WTC11 (cell line): ENCODE measurements around the gene CAMTA1.

ENCODE experiments used
- CREB1 ChIP-seq: sonication (generic); formaldehyde crosslinking; IDR thresholded peaks from 2 replicates; pipeline ENCODE4 v1.8.0; 2023; ENCODE audit warnings: mild to moderate bottlenecking, missing genetic modification reagents
- JUN ChIP-seq: sonication (generic); formaldehyde crosslinking; IDR thresholded peaks from 2 replicates; pipeline ENCODE4 v1.8.0; 2023; ENCODE audit warnings: mild to moderate bottlenecking, missing genetic modification reagents
- NFYB ChIP-seq: sonication (generic); formaldehyde crosslinking; conservative IDR thresholded peaks from 2 replicates; pipeline ENCODE4 v1.8.0; 2022; ENCODE audit warnings: low read depth, missing genetic modification reagents
- NR2C2 ChIP-seq: sonication (generic); formaldehyde crosslinking; IDR thresholded peaks from 2 replicates; pipeline ENCODE4 v1.8.0; 2022; ENCODE audit warnings: mild to moderate bottlenecking, missing genetic modification reagents
- SP1 ChIP-seq: sonication (generic); formaldehyde crosslinking; conservative IDR thresholded peaks from 2 replicates; pipeline ENCODE4 v1.8.1; 2022; ENCODE audit warnings: missing genetic modification reagents
- TF ChIP-seq, protein P1 (sequence below): sonication (generic); formaldehyde crosslinking; IDR thresholded peaks from 2 replicates; pipeline ENCODE4 v1.8.1; 2023; ENCODE audit warnings: mild to moderate bottlenecking, missing genetic modification reagents
- TF ChIP-seq, protein P2 (sequence below): fragments of 250-450 bp; sonication (Bioruptor Pico); IDR thresholded peaks from 2 replicates; pipeline ENCODE4 v2.1.2; 2022; ENCODE audit warnings: mild to moderate bottlenecking, moderate library complexity
- TF ChIP-seq, protein P3 (sequence below): fragments of 200-600 bp; IDR thresholded peaks from 2 replicates; pipeline ENCODE4 v1.8.0; 2022; ENCODE audit warnings: antibody characterized with exemption
- TF ChIP-seq, protein P4 (sequence below): sonication (generic); formaldehyde crosslinking; IDR thresholded peaks from 2 replicates; pipeline ENCODE4 v1.8.1; 2022; ENCODE audit warnings: mild to moderate bottlenecking, moderate library complexity, missing genetic modification reagents
- TF ChIP-seq, protein P5 (sequence below): sonication (generic); formaldehyde crosslinking; conservative IDR thresholded peaks from 2 replicates; pipeline ENCODE4 v1.8.1; 2022; ENCODE audit warnings: mild to moderate bottlenecking, missing genetic modification reagents
- TF ChIP-seq, protein P6 (sequence below): sonication (generic); formaldehyde crosslinking; IDR thresholded peaks from 2 replicates; pipeline ENCODE4 v1.8.1; 2022; ENCODE audit warnings: missing genetic modification reagents, borderline replicate concordance
- TF ChIP-seq, protein P7 (sequence below): fragments of 250-450 bp; sonication (Bioruptor Pico); IDR thresholded peaks from 2 replicates; pipeline ENCODE4 v1.9.0; 2021; ENCODE audit warnings: mild to moderate bottlenecking, borderline replicate concordance

DNA sequence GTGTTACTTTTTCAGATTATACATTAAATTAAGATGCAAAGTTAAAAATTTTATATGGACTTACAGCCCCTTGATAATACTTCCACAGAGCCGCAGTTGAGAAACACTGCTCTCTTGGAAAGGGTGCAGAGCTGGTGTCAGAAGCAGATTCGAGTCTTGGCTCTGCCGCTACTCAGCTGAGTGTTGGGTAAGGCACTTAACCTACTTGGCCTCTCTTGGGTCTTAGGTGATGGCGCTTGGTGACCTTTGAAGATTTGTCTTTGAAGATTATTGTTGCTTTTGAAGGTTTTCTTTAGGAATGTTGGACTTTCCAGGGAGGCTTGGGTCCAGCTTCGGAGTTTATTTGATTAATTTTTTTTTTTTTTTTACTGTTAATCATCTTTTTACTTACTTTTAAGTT, 48.5 kb downstream of the CAMTA1 start:
- TF ChIP-seq, protein P1, sequence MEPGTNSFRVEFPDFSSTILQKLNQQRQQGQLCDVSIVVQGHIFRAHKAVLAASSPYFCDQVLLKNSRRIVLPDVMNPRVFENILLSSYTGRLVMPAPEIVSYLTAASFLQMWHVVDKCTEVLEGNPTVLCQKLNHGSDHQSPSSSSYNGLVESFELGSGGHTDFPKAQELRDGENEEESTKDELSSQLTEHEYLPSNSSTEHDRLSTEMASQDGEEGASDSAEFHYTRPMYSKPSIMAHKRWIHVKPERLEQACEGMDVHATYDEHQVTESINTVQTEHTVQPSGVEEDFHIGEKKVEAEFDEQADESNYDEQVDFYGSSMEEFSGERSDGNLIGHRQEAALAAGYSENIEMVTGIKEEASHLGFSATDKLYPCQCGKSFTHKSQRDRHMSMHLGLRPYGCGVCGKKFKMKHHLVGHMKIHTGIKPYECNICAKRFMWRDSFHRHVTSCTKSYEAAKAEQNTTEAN (CRISPR knock-in tag): no peak
- TF ChIP-seq, protein P2, sequence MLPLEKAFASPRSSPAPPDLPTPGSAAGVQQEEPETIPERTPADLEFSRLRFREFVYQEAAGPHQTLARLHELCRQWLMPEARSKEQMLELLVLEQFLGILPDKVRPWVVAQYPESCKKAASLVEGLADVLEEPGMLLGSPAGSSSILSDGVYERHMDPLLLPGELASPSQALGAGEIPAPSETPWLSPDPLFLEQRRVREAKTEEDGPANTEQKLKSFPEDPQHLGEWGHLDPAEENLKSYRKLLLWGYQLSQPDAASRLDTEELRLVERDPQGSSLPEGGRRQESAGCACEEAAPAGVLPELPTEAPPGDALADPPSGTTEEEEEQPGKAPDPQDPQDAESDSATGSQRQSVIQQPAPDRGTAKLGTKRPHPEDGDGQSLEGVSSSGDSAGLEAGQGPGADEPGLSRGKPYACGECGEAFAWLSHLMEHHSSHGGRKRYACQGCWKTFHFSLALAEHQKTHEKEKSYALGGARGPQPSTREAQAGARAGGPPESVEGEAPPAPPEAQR (CRISPR knock-in tag): no peak
- TF ChIP-seq, protein P3, sequence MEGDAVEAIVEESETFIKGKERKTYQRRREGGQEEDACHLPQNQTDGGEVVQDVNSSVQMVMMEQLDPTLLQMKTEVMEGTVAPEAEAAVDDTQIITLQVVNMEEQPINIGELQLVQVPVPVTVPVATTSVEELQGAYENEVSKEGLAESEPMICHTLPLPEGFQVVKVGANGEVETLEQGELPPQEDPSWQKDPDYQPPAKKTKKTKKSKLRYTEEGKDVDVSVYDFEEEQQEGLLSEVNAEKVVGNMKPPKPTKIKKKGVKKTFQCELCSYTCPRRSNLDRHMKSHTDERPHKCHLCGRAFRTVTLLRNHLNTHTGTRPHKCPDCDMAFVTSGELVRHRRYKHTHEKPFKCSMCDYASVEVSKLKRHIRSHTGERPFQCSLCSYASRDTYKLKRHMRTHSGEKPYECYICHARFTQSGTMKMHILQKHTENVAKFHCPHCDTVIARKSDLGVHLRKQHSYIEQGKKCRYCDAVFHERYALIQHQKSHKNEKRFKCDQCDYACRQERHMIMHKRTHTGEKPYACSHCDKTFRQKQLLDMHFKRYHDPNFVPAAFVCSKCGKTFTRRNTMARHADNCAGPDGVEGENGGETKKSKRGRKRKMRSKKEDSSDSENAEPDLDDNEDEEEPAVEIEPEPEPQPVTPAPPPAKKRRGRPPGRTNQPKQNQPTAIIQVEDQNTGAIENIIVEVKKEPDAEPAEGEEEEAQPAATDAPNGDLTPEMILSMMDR: no peak
- TF ChIP-seq SP1 (CRISPR knock-in tag) (no peak), CREB1 (CRISPR knock-in tag) (no peak), NFYB (CRISPR knock-in tag) (no peak), NR2C2 (CRISPR knock-in tag) (no peak), JUN (CRISPR knock-in tag) (no peak)
- TF ChIP-seq, protein P4, sequence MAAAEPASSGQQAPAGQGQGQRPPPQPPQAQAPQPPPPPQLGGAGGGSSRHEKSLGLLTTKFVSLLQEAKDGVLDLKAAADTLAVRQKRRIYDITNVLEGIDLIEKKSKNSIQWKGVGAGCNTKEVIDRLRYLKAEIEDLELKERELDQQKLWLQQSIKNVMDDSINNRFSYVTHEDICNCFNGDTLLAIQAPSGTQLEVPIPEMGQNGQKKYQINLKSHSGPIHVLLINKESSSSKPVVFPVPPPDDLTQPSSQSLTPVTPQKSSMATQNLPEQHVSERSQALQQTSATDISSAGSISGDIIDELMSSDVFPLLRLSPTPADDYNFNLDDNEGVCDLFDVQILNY: no peak
- TF ChIP-seq, protein P5, sequence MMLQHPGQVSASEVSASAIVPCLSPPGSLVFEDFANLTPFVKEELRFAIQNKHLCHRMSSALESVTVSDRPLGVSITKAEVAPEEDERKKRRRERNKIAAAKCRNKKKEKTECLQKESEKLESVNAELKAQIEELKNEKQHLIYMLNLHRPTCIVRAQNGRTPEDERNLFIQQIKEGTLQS: no peak
- TF ChIP-seq, protein P6, sequence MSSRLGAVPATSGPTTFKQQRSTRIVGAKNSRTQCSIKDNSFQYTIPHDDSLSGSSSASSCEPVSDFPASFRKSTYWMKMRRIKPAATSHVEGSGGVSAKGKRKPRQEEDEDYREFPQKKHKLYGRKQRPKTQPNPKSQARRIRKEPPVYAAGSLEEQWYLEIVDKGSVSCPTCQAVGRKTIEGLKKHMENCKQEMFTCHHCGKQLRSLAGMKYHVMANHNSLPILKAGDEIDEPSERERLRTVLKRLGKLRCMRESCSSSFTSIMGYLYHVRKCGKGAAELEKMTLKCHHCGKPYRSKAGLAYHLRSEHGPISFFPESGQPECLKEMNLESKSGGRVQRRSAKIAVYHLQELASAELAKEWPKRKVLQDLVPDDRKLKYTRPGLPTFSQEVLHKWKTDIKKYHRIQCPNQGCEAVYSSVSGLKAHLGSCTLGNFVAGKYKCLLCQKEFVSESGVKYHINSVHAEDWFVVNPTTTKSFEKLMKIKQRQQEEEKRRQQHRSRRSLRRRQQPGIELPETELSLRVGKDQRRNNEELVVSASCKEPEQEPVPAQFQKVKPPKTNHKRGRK (CRISPR knock-in tag): no peak
- TF ChIP-seq, protein P7, sequence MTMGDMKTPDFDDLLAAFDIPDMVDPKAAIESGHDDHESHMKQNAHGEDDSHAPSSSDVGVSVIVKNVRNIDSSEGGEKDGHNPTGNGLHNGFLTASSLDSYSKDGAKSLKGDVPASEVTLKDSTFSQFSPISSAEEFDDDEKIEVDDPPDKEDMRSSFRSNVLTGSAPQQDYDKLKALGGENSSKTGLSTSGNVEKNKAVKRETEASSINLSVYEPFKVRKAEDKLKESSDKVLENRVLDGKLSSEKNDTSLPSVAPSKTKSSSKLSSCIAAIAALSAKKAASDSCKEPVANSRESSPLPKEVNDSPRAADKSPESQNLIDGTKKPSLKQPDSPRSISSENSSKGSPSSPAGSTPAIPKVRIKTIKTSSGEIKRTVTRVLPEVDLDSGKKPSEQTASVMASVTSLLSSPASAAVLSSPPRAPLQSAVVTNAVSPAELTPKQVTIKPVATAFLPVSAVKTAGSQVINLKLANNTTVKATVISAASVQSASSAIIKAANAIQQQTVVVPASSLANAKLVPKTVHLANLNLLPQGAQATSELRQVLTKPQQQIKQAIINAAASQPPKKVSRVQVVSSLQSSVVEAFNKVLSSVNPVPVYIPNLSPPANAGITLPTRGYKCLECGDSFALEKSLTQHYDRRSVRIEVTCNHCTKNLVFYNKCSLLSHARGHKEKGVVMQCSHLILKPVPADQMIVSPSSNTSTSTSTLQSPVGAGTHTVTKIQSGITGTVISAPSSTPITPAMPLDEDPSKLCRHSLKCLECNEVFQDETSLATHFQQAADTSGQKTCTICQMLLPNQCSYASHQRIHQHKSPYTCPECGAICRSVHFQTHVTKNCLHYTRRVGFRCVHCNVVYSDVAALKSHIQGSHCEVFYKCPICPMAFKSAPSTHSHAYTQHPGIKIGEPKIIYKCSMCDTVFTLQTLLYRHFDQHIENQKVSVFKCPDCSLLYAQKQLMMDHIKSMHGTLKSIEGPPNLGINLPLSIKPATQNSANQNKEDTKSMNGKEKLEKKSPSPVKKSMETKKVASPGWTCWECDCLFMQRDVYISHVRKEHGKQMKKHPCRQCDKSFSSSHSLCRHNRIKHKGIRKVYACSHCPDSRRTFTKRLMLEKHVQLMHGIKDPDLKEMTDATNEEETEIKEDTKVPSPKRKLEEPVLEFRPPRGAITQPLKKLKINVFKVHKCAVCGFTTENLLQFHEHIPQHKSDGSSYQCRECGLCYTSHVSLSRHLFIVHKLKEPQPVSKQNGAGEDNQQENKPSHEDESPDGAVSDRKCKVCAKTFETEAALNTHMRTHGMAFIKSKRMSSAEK (CRISPR knock-in tag): no peak
